Testis (tissue), 3 donors: Measurements from ENCODE around the gene SETD1B. TPM values are rescaled to one million over a fixed set of nuclear protein-coding genes. Genes with fewer than 3 reads are reported as not detected.

Source experiments
- DNase-seq: peaks from one replicate; pipeline ENCODE4 v3.0.0-alpha.2; 2019
- H3K27ac ChIP-seq, 2 donors: fragments of 200-600 bp; sonication (generic); one replicate each; pipeline ENCODE4 v1.5.1; 2019
- H3K27me3 ChIP-seq: fragments of 200-600 bp; sonication (generic); one replicate; pipeline ENCODE4 v1.5.1; 2019
- H3K36me3 ChIP-seq: fragments of 200-600 bp; sonication (generic); one replicate; pipeline ENCODE4 v1.5.1; 2017; ENCODE audit warnings: low read depth; ENCODE audit errors: missing control alignments
- H3K4me1 ChIP-seq: fragments of 200-600 bp; sonication (generic); one replicate; pipeline ENCODE4 v1.5.1; 2019
- H3K4me3 ChIP-seq, 2 donors: fragments of 200-600 bp; sonication (generic); one replicate each; pipeline ENCODE4 v1.5.1; 2017 to 2019
- H3K9me3 ChIP-seq: fragments of 200-600 bp; sonication (generic); one replicate; pipeline ENCODE4 v1.5.1; 2017
- POLR2A ChIP-seq: fragments of 450-650 bp; IDR thresholded peaks from one replicate; pipeline ENCODE4 v1.6.1; 2017; ENCODE audit warnings: antibody characterized with exemption, mild to moderate bottlenecking, moderate library complexity
- WGBS, 2 donors: methylation state at CpG; one replicate each; pipeline ENCODE4 v1.1.5; 2018; 5-methylcytosine and 5-hydroxymethylcytosine counted together
- intact Hi-C: fragments of 100-400 bp; cut with DNase I; formaldehyde crosslinking; loops from one replicate; pipeline ENCODE4 v1.15.1; 2023; ENCODE audit warnings: low total_unique reads
- polyA plus RNA-seq: library from polyadenylated mRNA; stranded (reverse); fragments of 350-450 nt; fragmentation: Illumina TruSeq; extraction: RNeasy Lipid Tissue Mini Kit (QIAGEN cat#74804); gene quantifications from one replicate; pipeline ENCODE4 v1.2.3, GENCODE V29; 2014; ENCODE audit warnings: low read depth, low replicate concordance; ENCODE audit not compliant: insufficient read depth
- total RNA-seq, 2 donors: library from RNA; depleted of rRNA; stranded (reverse); fragments of >200 nt; gene quantifications; one replicate each; pipeline ENCODE4 v1.2.3, GENCODE V29; 2016
- TF ChIP-seq, protein P1 (sequence below), 3 experiments: fragments of 450-650 bp in 2 of 3; fragments of 200-600 bp in 1 of 3; sonication (generic) in 1 of 3; IDR thresholded peaks; one replicate each; pipeline ENCODE4 v1.5.1; 2016 to 2019; ENCODE audit warnings: antibody characterized with exemption in 3 of 3, mild to moderate bottlenecking in 2 of 3, moderate library complexity in 1 of 3

The SETD1B gene
- total and polyA plus RNA-seq, 3 donors from 2014 or later, result 18.9 to 23.3 (median 23.1) TPM

DNA sequence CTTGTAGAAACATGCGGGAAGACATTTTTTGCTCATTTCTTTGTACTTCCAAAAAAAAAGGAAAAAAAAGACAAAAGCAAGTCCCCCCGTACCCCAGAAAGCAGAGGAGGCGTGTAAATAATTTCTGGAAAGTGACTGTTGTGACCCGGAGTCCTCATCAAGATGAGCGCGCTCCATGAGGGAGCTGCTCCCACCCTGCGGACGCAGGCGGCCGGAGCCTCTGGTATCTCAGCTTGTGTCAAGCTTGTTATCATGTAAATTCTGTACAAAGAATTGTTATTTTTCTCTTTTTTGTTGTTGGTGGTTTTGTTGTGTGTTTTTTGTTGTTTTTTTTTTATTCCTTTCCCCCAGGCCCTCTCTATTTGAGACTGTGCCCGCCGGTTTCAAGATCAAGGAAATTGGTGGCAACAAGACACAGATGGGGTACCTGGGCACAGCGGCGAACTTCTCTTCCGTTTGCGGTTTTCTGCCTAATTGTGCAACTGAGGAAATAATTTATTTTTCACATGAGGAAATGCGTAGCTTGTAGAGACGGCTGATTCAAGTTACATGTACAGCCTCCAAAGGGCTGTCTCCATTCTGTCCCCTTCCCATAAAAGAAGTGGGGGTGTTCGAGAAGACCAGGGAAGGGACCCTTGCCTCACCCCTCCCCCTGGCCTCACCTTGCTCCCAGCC, 27.9 kb downstream of the SETD1B start:
- no peak for DNase-seq
- WGBS, 2 donors, result 86 to 91% methylated on average over 19 of the region's 19 CpGs
- TF ChIP-seq, protein P1, sequence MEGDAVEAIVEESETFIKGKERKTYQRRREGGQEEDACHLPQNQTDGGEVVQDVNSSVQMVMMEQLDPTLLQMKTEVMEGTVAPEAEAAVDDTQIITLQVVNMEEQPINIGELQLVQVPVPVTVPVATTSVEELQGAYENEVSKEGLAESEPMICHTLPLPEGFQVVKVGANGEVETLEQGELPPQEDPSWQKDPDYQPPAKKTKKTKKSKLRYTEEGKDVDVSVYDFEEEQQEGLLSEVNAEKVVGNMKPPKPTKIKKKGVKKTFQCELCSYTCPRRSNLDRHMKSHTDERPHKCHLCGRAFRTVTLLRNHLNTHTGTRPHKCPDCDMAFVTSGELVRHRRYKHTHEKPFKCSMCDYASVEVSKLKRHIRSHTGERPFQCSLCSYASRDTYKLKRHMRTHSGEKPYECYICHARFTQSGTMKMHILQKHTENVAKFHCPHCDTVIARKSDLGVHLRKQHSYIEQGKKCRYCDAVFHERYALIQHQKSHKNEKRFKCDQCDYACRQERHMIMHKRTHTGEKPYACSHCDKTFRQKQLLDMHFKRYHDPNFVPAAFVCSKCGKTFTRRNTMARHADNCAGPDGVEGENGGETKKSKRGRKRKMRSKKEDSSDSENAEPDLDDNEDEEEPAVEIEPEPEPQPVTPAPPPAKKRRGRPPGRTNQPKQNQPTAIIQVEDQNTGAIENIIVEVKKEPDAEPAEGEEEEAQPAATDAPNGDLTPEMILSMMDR (IDR thresholded peaks at IDR 0.05), result no peak
- no peak for TF ChIP-seq POLR2A
- H3K9me3 ChIP-seq, result no peaks in the 10 kb centered on the region
- intact Hi-C loops, result no loop called here
- no peak overlapping the region for H3K4me3 ChIP-seq
- H3K27ac ChIP-seq, result no peak overlapping the region
- no peaks in the 10 kb centered on the region for H3K36me3 ChIP-seq
- H3K4me1 ChIP-seq, result no peaks in the 10 kb centered on the region
- H3K27me3 ChIP-seq, result no peaks in the 10 kb centered on the region

DNA sequence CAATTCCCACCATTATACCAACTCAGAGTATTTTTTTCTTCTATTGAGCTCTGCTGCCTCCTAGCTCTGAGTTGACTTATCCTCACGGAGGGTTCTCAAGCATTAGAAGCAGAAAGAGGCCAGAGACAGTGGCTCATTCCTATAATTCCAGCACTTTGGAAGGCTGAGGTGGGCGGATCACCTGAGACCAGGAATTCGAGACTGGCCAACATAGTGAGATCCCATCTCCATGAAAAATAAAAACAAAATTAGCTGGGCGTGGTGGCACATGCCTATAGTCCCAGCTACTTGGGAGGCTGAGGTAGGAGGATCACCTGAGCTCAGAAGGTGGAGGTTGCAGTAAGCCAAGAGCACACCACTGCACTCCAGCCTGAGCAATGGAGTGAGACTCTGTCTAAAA, 33.9 kb downstream of the SETD1B start:
- 84 to 86% methylated on average over 4 of the region's 4 CpGs for WGBS, 2 donors
- no peaks in the 10 kb centered on the region for H3K36me3 ChIP-seq
- DNase-seq, result no peak
- no peak overlapping the region for H3K4me3 ChIP-seq
- no peak for TF ChIP-seq POLR2A
- TF ChIP-seq, protein P1 (IDR thresholded peaks at IDR 0.05), result no peak
- intact Hi-C loops, result no loop called here
- no peaks in the 10 kb centered on the region for H3K27me3 ChIP-seq
- peaks cover 6% of the 10 kb centered on the region for H3K4me1 ChIP-seq
- H3K27ac ChIP-seq, result no peak overlapping the region
- no peaks in the 10 kb centered on the region for H3K9me3 ChIP-seq

DNA sequence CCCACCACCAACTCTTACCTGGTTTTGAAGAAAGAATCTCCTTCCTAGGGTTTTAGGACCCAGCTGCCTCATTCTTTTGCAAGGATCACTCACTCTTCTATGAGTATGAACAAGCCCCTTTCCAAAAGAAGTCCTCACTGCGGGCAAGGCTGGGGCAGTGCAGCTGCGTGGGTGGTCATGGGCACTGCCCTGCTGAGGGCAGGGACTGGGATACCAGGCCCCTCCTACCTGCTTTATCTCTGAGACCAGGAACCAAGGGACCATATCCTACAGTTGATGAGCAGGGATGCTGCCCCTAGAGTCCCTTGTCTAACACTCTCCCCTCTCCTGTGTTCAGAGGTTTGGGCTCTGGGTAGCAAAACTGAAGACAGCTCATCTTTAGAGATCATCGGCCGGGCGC, 34.3 kb downstream of the SETD1B start:
- DNase-seq, result no peak
- H3K4me1 ChIP-seq, result peaks cover 6% of the 10 kb centered on the region
- no peak overlapping the region for H3K27ac ChIP-seq
- TF ChIP-seq POLR2A, result no peak
- TF ChIP-seq, protein P1 (IDR thresholded peaks at IDR 0.05), result no peak
- no peaks in the 10 kb centered on the region for H3K36me3 ChIP-seq
- H3K27me3 ChIP-seq, result no peaks in the 10 kb centered on the region
- WGBS, 2 donors, result 79 to 80% methylated on average over 5 of the region's 5 CpGs
- no peaks in the 10 kb centered on the region for H3K9me3 ChIP-seq
- intact Hi-C loops, result no loop called here
- peak overlapping the region in 1 of 2 donors; percentile 15 for H3K4me3 ChIP-seq

DNA sequence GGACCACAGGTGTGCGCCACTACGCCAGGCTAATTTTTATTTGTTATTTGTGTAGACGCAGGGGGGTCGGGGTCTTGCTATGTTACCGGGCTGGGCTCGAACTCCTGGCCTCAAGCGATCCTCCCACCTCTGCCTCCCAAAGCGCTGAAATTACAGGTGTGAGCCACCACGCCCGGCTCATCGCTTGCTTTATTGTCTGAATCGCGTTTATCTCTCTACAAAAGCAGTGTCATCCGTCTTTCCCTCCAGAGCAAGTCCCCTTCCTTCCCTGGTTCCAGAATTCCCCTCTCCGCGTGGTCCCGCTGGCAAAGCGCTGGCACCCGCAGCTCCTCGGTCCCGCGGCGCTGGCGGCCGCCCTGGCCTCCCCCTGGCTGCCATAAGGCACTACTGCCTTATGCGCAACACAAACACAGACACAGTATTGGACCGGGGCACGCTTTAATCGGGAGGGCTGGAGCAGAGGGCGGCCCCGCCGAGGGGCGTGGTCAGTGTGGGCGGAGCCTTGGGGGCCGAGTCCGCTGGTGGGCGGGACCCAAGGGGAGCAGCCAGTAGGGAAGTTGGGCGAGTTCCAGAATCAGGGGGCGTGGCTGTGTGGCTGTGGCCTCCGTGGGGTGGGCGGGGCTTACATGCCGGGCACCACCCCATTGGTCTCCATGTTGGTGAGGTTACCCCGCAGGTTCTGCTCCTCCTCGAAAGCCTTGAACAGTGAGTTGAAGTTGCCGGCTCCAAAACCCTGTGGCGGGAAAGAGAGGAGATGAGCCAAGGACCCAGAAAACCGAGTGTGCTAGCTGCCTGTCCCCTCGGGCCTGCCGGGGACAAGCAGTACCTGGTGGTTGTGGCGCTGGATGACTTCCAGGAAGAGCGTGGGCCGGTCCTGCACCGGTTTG, 35.5 kb downstream of the SETD1B start:
- peak; percentile 100 for DNase-seq
- Histone ChIP-seq H3K27me3 (no peaks in the 10 kb centered on the region), H3K4me3 (peak overlapping the region; percentile 33 to 42), H3K36me3 (no peaks in the 10 kb centered on the region), H3K9me3 (no peaks in the 10 kb centered on the region), H3K4me1 (peaks cover 6% of the 10 kb centered on the region), H3K27ac (peak overlapping the region in 1 of 2 donors; percentile 28)
- intact Hi-C loops, result no loop called here
- TF ChIP-seq POLR2A, result no peak
- TF ChIP-seq, protein P1 (IDR thresholded peaks at IDR 0.05), result peak in 2 of 3 experiments; percentile 29 to 32
- WGBS, 2 donors, result 10 to 11% methylated on average over 51 to 53 of the region's 53 CpGs
